HepG2 (cell line): ENCODE results near the gene TSHZ2.
"Not testable (repeated sequence)": the region's sequence is repeated elsewhere in the genome, so short reads cannot be mapped to it uniquely, and the experiment has no call there.

ENCODE experiments used
- CEBPB ChIP-seq: IDR thresholded peaks from 2 replicates; pipeline ENCODE4 v1.6.1; 2011; ENCODE audit warnings: low read depth, low read length, improper control_type of control experiment, borderline replicate concordance
- CREB1 ChIP-seq, 2 experiments: fragments of 450-650 bp in 1 of 2; IDR thresholded peaks; 2 replicates each; pipeline ENCODE4 v1.6.1; 2016 to 2017; ENCODE audit warnings: control low read depth in 1 of 2, mild to moderate bottlenecking in 1 of 2, missing compliant biosample characterization in 1 of 2, missing genetic modification characterization in 1 of 2
- MAFF ChIP-seq: IDR thresholded peaks from 2 replicates; pipeline ENCODE4 v1.6.1; 2011; ENCODE audit warnings: low read depth, low read length, improper control_type of control experiment
- NFE2L2 ChIP-seq: fragments of 150-350 bp; IDR thresholded peaks from 2 replicates; pipeline ENCODE4 v1.6.1; 2014; ENCODE audit warnings: low read length
- NR3C1 ChIP-seq: sonication (generic); formaldehyde crosslinking; IDR thresholded peaks from 2 replicates; pipeline ENCODE4 v1.4.0; 2020; ENCODE audit warnings: missing genetic modification reagents
- PHF8 ChIP-seq: sonication (generic); formaldehyde crosslinking; IDR thresholded peaks from 2 replicates; pipeline ENCODE4 v1.5.0; 2020; ENCODE audit warnings: missing genetic modification reagents
- POLR2AphosphoS5 ChIP-seq: IDR thresholded peaks from 2 replicates; pipeline ENCODE4 v1.6.1; 2012; ENCODE audit warnings: low read depth, low read length
- RAD21 ChIP-seq: fragments of 450-650 bp; formaldehyde crosslinking; IDR thresholded peaks from 2 replicates; pipeline ENCODE4 v1.5.0; 2020; ENCODE audit warnings: mild to moderate bottlenecking
- SETDB1 ChIP-seq: sonication (generic); formaldehyde crosslinking; IDR thresholded peaks from 2 replicates; pipeline ENCODE4 v1.5.1; 2020; ENCODE audit warnings: missing genetic modification reagents, mild to moderate bottlenecking, borderline replicate concordance
- SRSF9 ChIP-seq: fragments of 200-400 bp; formaldehyde crosslinking; IDR thresholded peaks from 2 replicates; pipeline ENCODE4 v1.6.1; 2018; ENCODE audit warnings: borderline replicate concordance, mild to moderate bottlenecking, low read depth, low read length; ENCODE audit not compliant: insufficient read depth, poor library complexity, severe bottlenecking
- TAF1 ChIP-seq: sonication (generic); formaldehyde crosslinking; IDR thresholded peaks from 2 replicates; pipeline ENCODE4 v1.4.0; 2020; ENCODE audit warnings: missing genetic modification reagents
- ZBTB8A ChIP-seq: sonication (generic); formaldehyde crosslinking; IDR thresholded peaks from 2 replicates; pipeline ENCODE4 v1.4.0; 2020; ENCODE audit warnings: mild to moderate bottlenecking, low read depth, missing genetic modification reagents, borderline replicate concordance

DNA sequence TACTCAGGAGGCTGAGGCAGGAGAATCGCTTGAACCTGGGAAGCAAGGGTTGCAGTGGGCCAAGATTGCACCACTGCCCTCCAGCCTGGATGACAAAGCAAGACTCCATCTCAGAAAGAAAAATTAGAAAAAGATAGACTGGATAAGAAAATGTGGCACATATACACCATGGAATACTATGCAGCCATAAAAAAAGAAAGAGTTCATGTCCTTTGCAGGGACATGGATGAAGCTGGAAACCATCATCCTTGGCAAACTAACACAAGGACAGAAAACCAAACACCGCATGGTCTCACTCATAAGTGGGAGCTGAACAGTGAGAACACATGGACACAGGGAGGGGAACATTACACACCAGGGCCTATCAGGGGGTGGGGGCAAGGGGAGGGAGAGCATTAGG lies 551.5 kb downstream of the TSHZ2 start:
- TF ChIP-seq NFE2L2; SRSF9; POLR2AphosphoS5; PHF8 (CRISPR knock-in tag); MAFF; RAD21 (CRISPR knock-in tag); ZBTB8A (CRISPR knock-in tag); CEBPB; NR3C1 (CRISPR knock-in tag); TAF1 (CRISPR knock-in tag); SETDB1 (CRISPR knock-in tag); CREB1 (IDR thresholded peaks at IDR 0.05); CREB1 (CRISPR knock-in tag; IDR thresholded peaks at IDR 0.05): not testable (repeated sequence)
